WTC11 (cell line): ENCODE results near the gene RYR2. TPM values are rescaled to one million over a fixed set of nuclear protein-coding genes. Genes with fewer than 3 reads are reported as not detected.

Source experiments
- ATAC-seq: fragments of 200-7000 bp; cut with Tn5 transposase; 2 replicates; pipeline ENCODE4 v1.10.0; 2021; ENCODE audit warnings: mild to moderate bottlenecking, moderate library complexity
- CTCF ChIA-PET: fragments of 300-600 bp; sonication (Branson Sonifier 250); formaldehyde crosslinking; loops from one replicate; lab custom pipeline; 2021; ENCODE audit warnings: antibody characterized with exemption; lab: Charles Lee
- POLR2A ChIA-PET: fragments of 350-600 bp; sonication (Branson Sonifier 250); formaldehyde crosslinking; loops from one replicate; lab custom pipeline; 2021; ENCODE audit warnings: antibody characterized with exemption; lab: Charles Lee
- DNase-seq: peaks from one replicate; pipeline ENCODE4 v3.0.0; 2021; ENCODE audit warnings: low spot score
- H3K27ac Mint-ChIP-seq: 2 replicates; pipeline ENCODE4 v1.8.0; 2021; ENCODE audit warnings: mixed read lengths
- H3K27me3 Mint-ChIP-seq: 2 replicates; pipeline ENCODE4 v1.8.0; 2021; ENCODE audit warnings: low read depth, mild to moderate bottlenecking, moderate library complexity, mixed read lengths
- H3K36me3 Mint-ChIP-seq: 2 replicates; pipeline ENCODE4 v1.8.0; 2021; ENCODE audit warnings: mixed read lengths
- H3K4me1 Mint-ChIP-seq: 2 replicates; pipeline ENCODE4 v1.8.0; 2022; ENCODE audit warnings: mixed read lengths
- H3K4me3 Mint-ChIP-seq: 2 replicates; pipeline ENCODE4 v1.8.0; 2021; ENCODE audit warnings: mild to moderate bottlenecking, moderate library complexity, mixed read lengths
- H3K9me3 Mint-ChIP-seq: 2 replicates; pipeline ENCODE4 v1.8.0; 2021; ENCODE audit warnings: mixed read lengths
- AFF4 ChIP-seq: sonication (generic); formaldehyde crosslinking; IDR thresholded peaks from 2 replicates; pipeline ENCODE4 v1.8.1; 2023; ENCODE audit warnings: mild to moderate bottlenecking, missing genetic modification reagents, borderline replicate concordance
- ATF2 ChIP-seq: sonication (generic); formaldehyde crosslinking; IDR thresholded peaks from 2 replicates; pipeline ENCODE4 v1.8.1; 2022; ENCODE audit warnings: low read depth, missing genetic modification reagents, borderline replicate concordance
- CDX4 ChIP-seq: fragments of 250-450 bp; sonication (Bioruptor Pico); IDR thresholded peaks from 2 replicates; pipeline ENCODE4 v1.9.0; 2021; ENCODE audit warnings: moderate library complexity, mild to moderate bottlenecking, inconsistent platforms, borderline replicate concordance
- CREB1 ChIP-seq: sonication (generic); formaldehyde crosslinking; IDR thresholded peaks from 2 replicates; pipeline ENCODE4 v1.8.0; 2023; ENCODE audit warnings: mild to moderate bottlenecking, missing genetic modification reagents
- ESRRA ChIP-seq: sonication (generic); formaldehyde crosslinking; IDR thresholded peaks from 2 replicates; pipeline ENCODE4 v1.8.1; 2022; ENCODE audit warnings: mild to moderate bottlenecking, missing genetic modification reagents, borderline replicate concordance
- ETV6 ChIP-seq: sonication (generic); formaldehyde crosslinking; IDR thresholded peaks from 2 replicates; pipeline ENCODE4 v1.8.1; 2022; ENCODE audit warnings: mild to moderate bottlenecking, missing genetic modification reagents
- HMGXB4 ChIP-seq: sonication (generic); formaldehyde crosslinking; IDR thresholded peaks from 2 replicates; pipeline ENCODE4 v1.8.1; 2023; ENCODE audit warnings: mild to moderate bottlenecking, moderate library complexity, missing genetic modification reagents
- MLX ChIP-seq: sonication (generic); formaldehyde crosslinking; IDR thresholded peaks from 2 replicates; pipeline ENCODE4 v1.8.1; 2023; ENCODE audit warnings: mild to moderate bottlenecking, missing genetic modification reagents, moderate library complexity
- NFE2L1 ChIP-seq: sonication (generic); formaldehyde crosslinking; IDR thresholded peaks from 2 replicates; pipeline ENCODE4 v1.8.1; 2023; ENCODE audit warnings: missing genetic modification reagents
- RORB ChIP-seq: fragments of 250-450 bp; sonication (Bioruptor Pico); IDR thresholded peaks from 2 replicates; pipeline ENCODE4 v1.9.0; 2021; ENCODE audit warnings: mild to moderate bottlenecking
- USF1 ChIP-seq: sonication (generic); formaldehyde crosslinking; IDR thresholded peaks from 2 replicates; pipeline ENCODE4 v1.8.0; 2022; ENCODE audit warnings: mild to moderate bottlenecking, missing genetic modification reagents
- USF2 ChIP-seq: sonication (generic); formaldehyde crosslinking; IDR thresholded peaks from 2 replicates; pipeline ENCODE4 v1.8.1; 2023; ENCODE audit warnings: mild to moderate bottlenecking, missing genetic modification reagents, moderate library complexity
- ZMAT4 ChIP-seq: fragments of 250-450 bp; sonication (Bioruptor Pico); IDR thresholded peaks from 2 replicates; pipeline ENCODE4 v1.9.0; 2021; ENCODE audit warnings: mild to moderate bottlenecking
- total RNA-seq: library from RNA; stranded (reverse); gene quantifications from 3 replicates; pipeline ENCODE4 v1.2.3, GENCODE V29; 2021

RYR2 gene
- total RNA-seq, 1 experiment from 2014 or later, result 7.9 TPM

GRCh38 chr1:237025358-237026074 is 16.5 kb upstream of the RYR2 start (continued):
- TF ChIP-seq AFF4 (CRISPR knock-in tag), result no peak
- TF ChIP-seq MLX (CRISPR knock-in tag), result no peak
- no peak for TF ChIP-seq CREB1 (CRISPR knock-in tag)
- no peak for TF ChIP-seq ATF2 (CRISPR knock-in tag)

GRCh38 chr1:237029240-237029639 is 12.7 kb upstream of the RYR2 start:
- TF ChIP-seq CDX4 (CRISPR knock-in tag) (no peak), HMGXB4 (CRISPR knock-in tag) (no peak), ETV6 (CRISPR knock-in tag) (no peak), ESRRA (CRISPR knock-in tag) (no peak), NFE2L1 (CRISPR knock-in tag) (no peak)

GRCh38 chr1:237029850-237030535 is 12.0 kb upstream of the RYR2 start:
- peaks cover 52% of the 10 kb centered on the region for H3K4me1 Mint-ChIP-seq
- peaks cover 9% of the 10 kb centered on the region for H3K9me3 Mint-ChIP-seq
- H3K4me3 Mint-ChIP-seq, result no peak overlapping the region
- peak; percentile 62 for TF ChIP-seq USF1
- no peak for TF ChIP-seq ZMAT4 (CRISPR knock-in tag)
- no peak for TF ChIP-seq RORB (CRISPR knock-in tag)
- peak; percentile 61 for TF ChIP-seq USF2 (CRISPR knock-in tag)
- TF ChIP-seq, all 79 proteins: peak for 2
- Mint-ChIP-seq H3K27me3 (peaks cover 4% of the 10 kb centered on the region), H3K36me3 (peaks cover 10% of the 10 kb centered on the region), H3K27ac (no peak overlapping the region)
- DNase-seq (no peak), ATAC-seq (no peak)
- ChIA-PET POLR2A (no interaction called here), CTCF (no interaction called here)

More at GRCh38 chr1:237029240-237029639, 12.7 kb upstream of the RYR2 start:
- Mint-ChIP-seq H3K9me3 (peaks cover 9% of the 10 kb centered on the region), H3K36me3 (peaks cover 10% of the 10 kb centered on the region), H3K27ac (no peak overlapping the region), H3K4me3 (no peak overlapping the region), H3K27me3 (peaks cover 4% of the 10 kb centered on the region), H3K4me1 (peaks cover 52% of the 10 kb centered on the region)
- CTCF ChIA-PET, result no interaction called here
- ATAC-seq (no peak), DNase-seq (no peak)
- POLR2A ChIA-PET, result no interaction called here
